HK-2 (cell line): Measurements from ENCODE around the gene AHSG.

Source experiments
- DNase-seq: peaks from one replicate; pipeline ENCODE4 v3.0.0-alpha.2; 2018; ENCODE audit not compliant: unreplicated experiment

AHSG gene

DNA sequence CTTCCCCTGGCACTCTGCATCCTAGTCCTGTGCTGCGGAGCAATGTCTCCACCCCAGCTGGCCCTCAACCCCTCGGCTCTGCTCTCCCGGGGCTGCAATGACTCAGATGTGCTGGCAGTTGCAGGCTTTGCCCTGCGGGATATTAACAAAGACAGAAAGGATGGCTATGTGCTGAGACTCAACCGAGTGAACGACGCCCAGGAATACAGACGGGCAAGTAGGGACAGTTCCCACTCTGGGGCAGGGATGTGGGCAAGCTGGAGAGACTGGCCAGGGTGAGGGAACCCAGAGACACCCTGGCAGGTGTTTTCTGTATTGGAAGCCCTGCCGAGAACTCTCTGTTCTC is 27.6 kb downstream of the AHSG start:
- no peak for DNase-seq

DNA sequence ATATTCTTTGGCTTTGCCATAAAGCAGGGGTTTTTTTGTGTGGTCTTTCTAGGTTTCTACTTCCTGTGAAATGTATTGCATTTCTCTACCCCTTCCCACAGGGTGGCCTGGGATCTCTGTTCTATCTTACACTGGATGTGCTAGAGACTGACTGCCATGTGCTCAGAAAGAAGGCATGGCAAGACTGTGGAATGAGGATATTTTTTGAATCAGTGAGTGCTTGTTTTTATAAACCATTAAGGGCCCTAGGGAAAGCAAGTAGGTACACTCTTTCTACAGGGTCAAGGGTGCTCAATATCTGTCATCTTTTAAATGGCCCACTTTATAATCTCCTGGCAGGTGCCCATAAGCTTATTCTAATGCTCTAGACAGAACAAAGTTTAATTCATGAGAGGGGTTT is 28.1 kb downstream of the AHSG start:
- DNase-seq = no peak

DNA sequence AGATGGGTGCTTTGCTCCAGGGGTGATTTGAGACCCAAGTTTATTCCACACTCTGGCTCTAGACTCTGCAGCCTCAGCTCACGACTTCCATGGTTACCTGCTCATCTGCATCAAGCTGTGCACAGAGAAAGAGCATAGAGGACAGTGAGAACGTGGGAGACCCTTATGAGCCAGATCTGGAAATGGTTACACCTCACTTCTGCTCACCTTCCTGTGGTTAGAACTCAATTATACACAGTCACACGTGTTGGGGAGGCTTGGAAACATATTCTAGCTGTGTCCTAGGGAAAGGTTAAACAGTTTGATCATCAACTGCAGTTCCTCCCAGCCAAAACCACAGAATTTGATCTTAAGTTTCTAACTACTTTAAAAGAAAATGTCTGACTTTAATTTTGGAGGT is 29.2 kb downstream of the AHSG start:
- no peak for DNase-seq

DNA sequence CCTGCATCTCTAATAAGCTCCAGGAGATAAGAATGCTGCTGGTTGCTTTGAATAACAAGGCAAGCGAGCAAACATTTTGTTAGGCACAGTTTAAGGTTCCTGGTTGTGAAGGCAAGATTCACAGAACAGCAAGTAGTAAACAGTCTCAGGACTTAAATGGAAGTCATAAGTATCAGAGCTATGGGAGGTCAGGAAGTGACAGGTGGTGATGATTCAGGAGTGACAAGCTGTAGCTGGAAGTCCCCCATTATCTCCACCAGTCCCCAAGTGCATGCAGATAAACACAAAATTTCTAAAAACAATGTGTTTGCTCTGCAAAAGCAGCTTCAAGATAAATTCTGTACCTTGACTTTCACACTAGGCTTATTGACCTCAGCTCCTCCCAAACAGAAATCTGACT is 30.6 kb downstream of the AHSG start:
- no peak for DNase-seq

DNA sequence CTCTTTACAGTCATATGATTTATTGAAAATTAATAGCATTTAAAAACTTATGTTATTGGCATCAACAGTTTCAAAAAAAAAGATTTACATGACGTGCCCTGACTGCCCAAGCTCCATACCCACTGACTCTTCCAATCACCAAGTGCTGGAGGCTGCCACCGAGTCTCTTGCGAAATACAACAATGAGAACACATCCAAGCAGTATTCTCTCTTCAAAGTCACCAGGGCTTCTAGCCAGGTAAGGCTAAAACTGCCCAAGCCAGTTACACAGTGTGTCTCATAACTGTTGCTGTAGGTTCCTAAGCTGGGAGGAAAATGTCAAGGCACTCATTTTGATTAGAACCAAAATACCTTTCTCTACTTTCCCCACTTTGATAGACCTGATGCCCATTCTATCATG is 31.8 kb downstream of the AHSG start:
- DNase-seq = no peak

DNA sequence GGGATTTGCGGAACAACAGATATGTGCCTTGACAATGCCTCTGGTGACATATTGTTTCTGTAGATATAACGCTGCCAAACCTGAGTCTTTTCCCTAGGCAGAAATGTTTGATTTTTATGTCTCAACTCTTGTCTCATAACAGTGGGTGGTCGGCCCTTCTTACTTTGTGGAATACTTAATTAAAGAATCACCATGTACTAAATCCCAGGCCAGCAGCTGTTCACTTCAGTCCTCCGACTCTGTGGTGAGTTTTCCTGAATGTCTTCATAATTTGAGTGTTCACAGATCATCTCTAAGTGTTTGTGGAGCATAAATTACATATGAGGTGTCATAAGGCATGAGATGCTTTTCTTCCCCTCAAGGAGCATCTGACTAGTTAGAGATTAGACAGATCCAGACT is 33.2 kb downstream of the AHSG start:
- DNase-seq = no peak

DNA sequence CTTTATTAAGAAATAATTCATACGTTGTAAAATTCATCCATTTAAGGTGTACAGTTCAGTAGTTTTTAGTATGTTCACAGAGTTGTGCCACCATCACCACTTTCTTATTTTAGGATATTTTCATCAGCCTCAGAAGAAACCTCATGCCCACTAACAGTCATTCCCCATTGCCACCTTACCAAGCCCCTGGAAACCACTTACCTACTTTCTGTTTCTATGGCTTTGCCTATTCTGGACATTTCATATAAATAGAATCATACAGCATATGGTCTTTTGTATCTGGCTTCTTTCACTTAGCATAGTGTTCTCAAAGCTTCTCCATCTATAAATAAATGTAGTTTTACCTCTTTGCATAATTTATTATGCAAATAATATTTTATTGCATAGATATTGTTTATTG is 34.0 kb downstream of the AHSG start:
- no peak for DNase-seq

DNA sequence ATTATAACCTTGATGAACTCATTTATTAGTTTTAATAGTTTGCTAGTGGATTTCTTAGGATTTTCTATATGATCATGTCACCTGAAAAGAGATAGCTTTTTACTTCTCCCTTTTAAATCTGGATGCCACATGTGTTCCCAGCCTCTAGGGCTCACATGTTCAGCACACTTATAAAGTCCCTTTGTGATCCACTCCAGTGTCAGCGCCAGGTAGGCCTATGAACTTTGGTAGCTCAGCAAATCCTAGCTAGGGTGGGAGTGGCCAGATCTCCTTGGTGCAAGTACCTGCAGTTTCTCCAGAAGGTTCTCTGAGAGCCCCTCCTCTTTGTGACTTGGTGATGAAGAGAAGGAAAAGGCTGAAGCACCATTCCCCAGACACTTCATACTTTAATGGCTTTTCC is 36.0 kb downstream of the AHSG start:
- DNase-seq = no peak

DNA sequence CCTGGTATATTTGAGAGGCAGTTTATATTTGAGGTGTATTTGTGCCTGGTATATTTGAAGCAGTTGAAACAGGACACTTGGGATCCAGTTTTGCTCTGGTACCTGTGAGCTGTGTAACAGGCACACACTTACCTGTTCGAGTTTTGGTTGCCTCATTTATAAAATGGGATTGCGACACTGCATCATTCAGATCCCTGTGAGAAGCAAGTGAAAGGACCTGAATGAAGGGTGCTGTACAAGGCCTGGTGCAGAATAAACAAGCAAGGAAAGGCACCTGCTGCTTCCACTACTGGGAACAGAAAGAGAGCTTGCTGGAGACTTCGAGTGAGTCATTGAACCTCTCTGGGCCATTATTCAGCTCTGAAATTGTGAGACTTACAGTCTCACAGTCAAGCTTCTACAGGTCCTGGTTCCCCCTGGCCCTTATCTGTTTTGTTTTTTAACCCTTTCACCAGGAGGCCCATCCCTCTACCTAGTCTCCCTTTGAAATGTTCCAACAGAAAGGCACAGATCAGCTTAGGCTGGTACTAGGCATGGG is 38.9 kb downstream of the AHSG start:
- no peak for DNase-seq

DNA sequence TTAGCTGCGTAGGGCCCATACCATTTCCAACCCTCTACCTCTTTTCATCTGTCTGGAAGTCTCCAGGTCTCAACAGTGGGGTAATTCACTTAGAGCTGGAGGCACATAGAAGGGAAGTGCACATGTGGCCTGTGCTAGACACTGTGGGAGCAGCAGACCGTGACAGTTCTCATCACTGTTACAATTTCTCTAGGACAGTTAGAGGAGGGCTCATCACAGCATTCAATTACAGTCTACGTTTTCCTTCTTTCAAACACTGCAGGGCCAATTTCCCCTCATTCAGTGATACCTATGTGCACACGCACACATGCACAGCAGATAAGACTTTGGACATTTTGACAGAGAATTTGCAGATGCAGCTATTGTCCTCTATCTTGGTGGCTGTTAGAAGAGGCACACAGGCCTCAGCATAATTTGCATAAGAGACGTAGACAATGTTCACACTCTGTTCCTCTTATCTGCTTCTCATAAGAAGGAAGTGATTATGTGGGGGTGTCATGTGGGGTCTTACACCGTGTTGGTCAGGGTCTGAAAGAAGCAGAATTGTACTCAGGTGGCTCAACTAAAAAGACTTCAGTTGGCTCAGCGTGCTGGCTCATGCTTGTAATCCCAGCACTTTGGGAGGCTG is 40.3 kb downstream of the AHSG start:
- no peak for DNase-seq

DNA sequence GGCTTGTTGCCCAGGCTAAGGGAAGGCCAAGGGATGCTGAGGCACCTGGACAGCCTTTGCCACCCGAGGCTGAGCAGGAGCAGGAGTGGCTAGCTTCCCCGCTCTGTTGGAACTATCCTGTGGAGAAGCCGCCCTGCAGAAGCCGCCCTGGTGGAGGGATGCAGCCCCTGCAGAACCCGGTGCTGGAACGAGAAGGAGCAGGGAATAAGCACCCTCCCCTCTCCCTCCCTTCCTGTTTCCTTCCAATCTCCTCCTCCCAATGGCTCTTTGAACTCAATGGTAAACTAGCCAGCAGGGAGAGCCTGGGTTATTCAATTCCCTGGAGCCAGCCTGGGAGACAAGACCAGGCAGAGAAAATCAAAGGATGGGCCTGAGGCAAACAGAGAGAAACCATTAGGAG is 41.1 kb downstream of the AHSG start:
- DNase-seq = peak; percentile 4

DNA sequence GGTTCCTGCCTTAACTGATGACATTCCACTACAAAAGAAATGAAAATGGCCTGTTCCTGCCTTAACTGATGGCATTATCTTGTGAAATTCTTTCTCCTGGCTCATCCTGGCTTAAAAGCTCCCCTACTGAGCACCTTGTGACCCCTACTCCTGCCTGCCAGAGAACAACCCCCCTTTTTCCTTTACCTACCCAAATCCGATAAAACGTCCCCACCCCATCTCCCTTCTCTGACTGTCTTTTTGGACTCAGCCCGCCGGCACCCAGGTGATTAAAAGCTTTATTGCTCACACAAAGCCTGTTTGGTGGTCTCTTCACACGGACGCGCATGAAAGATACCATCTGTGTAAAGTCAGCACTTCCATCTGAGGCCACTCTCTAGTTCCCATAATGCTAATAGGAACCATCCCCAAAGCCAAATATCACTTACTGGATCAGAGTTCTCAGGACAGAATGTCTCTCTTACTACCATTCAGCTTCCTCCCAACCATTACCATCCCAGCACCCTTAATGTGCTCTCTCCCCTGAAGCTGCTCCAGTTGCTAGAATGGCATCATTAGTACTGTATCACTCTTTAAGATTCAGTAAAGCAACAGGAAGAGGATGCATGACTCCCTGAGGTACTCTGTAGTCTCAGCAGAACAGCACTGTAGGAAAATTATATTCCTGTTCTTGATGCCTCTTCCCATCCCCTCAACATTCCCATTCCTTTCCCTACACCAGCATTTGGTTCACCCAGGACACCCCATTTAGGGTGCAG is 50.7 kb downstream of the AHSG start:
- DNase-seq = no peak

DNA sequence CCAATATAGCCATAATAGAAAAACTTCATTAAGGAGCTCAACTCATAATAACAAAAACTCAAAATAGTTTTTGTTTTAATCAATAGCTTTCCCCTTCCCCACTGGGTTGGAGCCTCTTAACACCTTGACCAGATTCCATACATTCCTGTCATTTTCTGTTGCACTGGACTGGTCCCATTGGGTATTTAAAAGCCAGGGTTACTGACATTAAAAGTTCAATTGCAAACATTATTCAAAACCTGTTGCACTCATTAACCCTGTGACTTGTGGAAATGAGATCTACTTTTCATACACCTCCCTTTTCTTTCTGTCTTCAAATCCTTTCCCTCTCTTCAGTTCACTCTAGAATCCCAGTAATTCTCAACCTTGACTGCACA is 51.2 kb downstream of the AHSG start:
- DNase-seq = no peak

DNA sequence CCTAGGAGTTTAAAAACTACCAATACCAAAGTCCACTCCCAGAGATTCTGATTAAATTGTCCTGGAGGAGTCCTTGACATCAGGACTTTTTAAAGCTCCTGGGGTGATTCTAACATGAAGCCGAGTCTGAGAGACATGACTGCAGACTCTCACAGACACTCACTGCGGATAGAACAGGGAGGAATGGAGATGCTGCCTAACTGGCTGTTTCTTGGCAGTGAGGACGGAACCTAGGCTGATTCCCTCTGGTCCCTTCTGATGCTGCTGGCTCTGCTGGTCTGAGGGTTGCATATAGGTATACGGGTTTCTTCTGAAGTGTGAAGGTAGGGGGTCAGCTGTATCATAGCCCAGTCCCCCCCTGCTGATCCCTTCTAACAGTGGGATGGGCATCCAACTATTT is 51.6 kb downstream of the AHSG start:
- no peak for DNase-seq

DNA sequence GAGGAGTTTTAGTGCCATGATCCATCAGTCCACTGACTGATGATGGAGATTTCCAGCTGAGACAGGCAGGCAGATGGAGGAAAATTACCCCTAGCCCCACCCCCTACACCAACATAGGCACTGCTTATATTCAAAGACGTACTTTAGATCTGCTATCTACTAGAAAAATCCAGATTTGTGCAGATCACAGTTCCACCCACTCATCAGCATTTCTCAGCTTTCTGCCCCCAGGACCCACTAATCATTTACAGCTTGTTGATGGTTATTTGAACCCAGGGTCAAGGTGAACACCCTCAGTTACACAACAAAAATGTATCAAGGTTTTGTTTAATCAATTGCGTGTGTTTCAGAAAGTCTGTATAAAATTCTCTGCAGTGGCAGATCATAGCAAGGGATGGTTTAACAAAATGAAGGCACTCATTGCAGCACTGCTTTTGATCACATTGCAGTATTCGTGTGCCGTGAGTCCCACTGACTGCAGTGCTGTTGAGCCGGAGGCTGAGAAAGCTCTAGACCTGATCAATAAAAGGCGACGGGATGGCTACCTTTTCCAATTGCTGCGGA is 52.8 kb downstream of the AHSG start, which contains the start of gene HRG:
Gene HRG (plus strand): TSS at position 390 of the 564 bp plus-strand sequence. CDS start 18 bp downstream, at position 408.
- DNase-seq = no peak

DNA sequence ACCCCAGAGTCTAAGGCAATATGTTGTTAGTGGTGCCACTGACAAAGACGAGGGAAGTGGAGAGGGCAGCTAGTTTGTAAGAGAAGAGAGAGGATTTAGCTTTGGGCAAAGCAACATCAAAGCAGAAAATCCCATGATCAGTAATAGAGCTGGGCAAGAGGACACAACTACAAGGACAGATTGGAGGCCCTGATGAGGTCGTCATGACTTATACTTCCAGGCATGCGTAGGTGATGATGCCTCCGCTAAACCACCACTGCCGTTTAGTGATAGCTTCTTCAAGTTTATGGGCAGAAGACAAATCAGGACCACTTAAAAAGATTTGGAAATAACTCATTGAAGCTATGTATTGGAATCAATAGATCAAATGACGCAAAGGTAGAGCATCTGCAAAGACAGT is 55.6 kb downstream of the AHSG start:
- no peak for DNase-seq

DNA sequence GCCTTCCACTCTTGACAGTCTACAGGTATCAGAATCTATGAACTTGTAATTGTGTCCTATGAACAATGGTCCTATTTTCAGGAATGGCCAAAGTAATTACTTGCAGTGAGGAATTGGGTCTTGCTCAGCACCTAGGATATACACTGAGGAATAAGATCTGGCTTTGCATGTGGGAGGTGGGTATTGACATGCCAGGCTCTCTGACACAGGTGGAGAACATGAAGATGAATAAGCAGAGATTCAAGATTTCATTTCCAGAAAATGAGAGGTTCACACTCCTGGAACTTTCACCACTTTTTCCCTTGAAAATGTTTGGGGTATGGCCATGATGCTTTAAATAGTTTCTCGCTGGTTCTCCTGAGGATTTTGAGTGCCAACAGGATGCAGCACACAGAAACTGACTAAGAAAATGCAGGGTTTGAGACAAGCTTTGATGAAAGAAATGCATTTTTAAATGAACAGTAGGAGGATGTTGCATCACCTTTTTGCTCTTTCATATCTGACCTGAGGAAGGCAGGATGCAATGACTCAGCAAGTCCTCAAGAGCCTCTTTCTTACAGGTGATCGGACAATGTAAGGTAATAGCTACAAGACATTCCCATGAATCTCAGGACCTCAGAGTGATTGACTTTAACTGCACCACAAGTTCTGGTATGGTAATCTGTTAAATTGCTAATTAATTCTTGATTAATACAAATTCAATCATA is 56.7 kb downstream of the AHSG start:
- DNase-seq = no peak

DNA sequence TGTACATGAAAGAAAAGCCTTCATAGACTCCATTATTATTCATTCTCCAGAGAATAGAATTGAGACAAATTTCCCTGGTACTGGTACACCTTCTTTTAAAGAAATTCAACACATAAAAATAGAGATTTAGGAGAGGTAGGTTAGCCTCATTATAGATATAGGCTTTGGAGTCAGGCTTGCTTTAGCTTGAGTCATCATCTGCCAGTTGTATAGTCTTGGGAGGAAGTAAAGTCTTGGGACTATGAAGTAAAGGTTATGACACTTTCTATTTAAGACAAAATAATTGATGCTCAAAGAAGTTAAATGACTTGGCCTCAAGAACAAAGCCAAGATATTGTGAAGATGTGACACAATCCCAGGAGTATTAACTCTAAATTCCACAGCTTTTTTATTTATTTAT is 57.3 kb downstream of the AHSG start:
- DNase-seq = no peak
